RWPE2 (cell line): Measurements from ENCODE around the gene SRM.
"Not testable (repeated sequence)": the region's sequence is repeated elsewhere in the genome, so short reads cannot be mapped to it uniquely, and the experiment has no call there.

Source experiments
- ATAC-seq: fragments of 200-7000 bp; cut with Tn5 transposase; 3 replicates; pipeline ENCODE4 v1.9.1; 2021; ENCODE audit warnings: low read depth
- DNase-seq: peaks from one replicate; pipeline ENCODE4 v3.0.0-alpha.2; 2020; ENCODE audit warnings: low spot score
- H3K27ac ChIP-seq: fragments of 450-650 bp; 2 replicates; pipeline ENCODE4 v1.5.1; 2017; ENCODE audit warnings: mild to moderate bottlenecking; ENCODE audit not compliant: poor library complexity, severe bottlenecking
- H3K27me3 ChIP-seq: fragments of 250-450 bp; sonication (Bioruptor Pico); 2 replicates; pipeline ENCODE4 v1.5.1; 2021; ENCODE audit warnings: mild to moderate bottlenecking, moderate library complexity; ENCODE audit not compliant: insufficient read depth, poor library complexity, severe bottlenecking
- H3K36me3 ChIP-seq: fragments of 250-450 bp; sonication (Bioruptor Pico); 2 replicates; pipeline ENCODE4 v1.5.1; 2020; ENCODE audit warnings: low read depth, mild to moderate bottlenecking, moderate library complexity
- H3K4me1 ChIP-seq: fragments of 250-450 bp; sonication (Bioruptor Pico); 2 replicates; pipeline ENCODE4 v1.5.1; 2021; ENCODE audit warnings: mild to moderate bottlenecking, moderate library complexity; ENCODE audit not compliant: insufficient read depth, poor library complexity, severe bottlenecking
- H3K4me3 ChIP-seq: fragments of 250-450 bp; sonication (Bioruptor Pico); 2 replicates; pipeline ENCODE4 v1.5.1; 2021; ENCODE audit warnings: mild to moderate bottlenecking, moderate library complexity; ENCODE audit not compliant: severe bottlenecking
- H3K9me3 ChIP-seq: fragments of 250-450 bp; sonication (Bioruptor Pico); 2 replicates; pipeline ENCODE4 v1.5.1; 2021; ENCODE audit warnings: mild to moderate bottlenecking, moderate library complexity; ENCODE audit not compliant: severe bottlenecking
- TF ChIP-seq, protein P1 (sequence below): fragments of 450-650 bp; IDR thresholded peaks from one replicate; pipeline ENCODE4 v1.5.1; 2017; ENCODE audit warnings: mild to moderate bottlenecking, moderate library complexity; ENCODE audit not compliant: poor library complexity, severe bottlenecking

The SRM gene

DNA sequence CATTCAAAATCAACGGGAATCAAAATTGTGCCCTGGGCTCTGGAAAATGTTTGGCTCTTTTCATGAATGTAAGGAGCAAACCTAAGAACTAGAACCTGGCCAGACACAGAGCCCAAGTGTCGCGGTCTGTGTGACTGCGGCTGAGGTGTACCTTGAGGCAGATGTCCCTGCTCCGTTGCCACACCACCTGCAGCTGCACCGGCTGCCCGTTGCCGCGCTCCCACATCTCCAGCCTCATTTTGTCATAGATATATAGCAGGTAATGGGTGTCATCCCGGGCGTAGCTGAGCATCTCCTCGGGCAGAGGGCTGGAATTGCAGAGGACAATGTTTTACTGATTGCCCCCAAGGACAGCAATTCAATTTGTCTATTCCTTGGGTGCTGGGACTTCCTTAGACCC is 21.1 kb upstream of the SRM start:
- DNase-seq = no peak
- H3K36me3 ChIP-seq = peaks cover 88% of the 10 kb centered on the region
- H3K4me1 ChIP-seq = no peaks in the 10 kb centered on the region
- H3K9me3 ChIP-seq = no peaks in the 10 kb centered on the region
- H3K27ac ChIP-seq = no peak overlapping the region
- H3K4me3 ChIP-seq = no peak overlapping the region
- TF ChIP-seq, protein P1, sequence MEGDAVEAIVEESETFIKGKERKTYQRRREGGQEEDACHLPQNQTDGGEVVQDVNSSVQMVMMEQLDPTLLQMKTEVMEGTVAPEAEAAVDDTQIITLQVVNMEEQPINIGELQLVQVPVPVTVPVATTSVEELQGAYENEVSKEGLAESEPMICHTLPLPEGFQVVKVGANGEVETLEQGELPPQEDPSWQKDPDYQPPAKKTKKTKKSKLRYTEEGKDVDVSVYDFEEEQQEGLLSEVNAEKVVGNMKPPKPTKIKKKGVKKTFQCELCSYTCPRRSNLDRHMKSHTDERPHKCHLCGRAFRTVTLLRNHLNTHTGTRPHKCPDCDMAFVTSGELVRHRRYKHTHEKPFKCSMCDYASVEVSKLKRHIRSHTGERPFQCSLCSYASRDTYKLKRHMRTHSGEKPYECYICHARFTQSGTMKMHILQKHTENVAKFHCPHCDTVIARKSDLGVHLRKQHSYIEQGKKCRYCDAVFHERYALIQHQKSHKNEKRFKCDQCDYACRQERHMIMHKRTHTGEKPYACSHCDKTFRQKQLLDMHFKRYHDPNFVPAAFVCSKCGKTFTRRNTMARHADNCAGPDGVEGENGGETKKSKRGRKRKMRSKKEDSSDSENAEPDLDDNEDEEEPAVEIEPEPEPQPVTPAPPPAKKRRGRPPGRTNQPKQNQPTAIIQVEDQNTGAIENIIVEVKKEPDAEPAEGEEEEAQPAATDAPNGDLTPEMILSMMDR = no peak
- no peaks in the 10 kb centered on the region for H3K27me3 ChIP-seq
- ATAC-seq = no peak

DNA sequence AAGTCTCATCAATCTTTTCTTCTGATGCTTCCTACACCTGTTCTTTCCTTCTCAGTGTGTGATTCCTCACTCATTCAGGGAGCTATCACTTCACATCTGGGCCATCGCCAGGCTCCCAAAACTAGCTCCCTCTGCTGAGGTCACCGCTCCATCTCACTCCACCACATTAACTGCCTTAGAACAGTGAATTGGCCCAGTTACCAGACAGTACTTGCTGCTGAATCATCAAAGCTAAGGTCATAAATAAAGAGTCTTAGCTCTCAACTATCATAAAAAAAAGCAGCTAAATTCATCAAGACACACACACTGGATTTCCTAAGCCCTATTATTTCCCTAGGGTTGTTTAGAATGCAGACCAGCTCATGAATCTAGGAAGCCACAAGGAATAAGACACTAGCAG is 18.8 kb upstream of the SRM start:
- TF ChIP-seq, protein P1 = no peak
- Histone ChIP-seq H3K36me3 (peaks cover 85% of the 10 kb centered on the region), H3K4me3 (no peak overlapping the region), H3K4me1 (no peaks in the 10 kb centered on the region), H3K27me3 (no peaks in the 10 kb centered on the region), H3K27ac (no peak overlapping the region), H3K9me3 (no peaks in the 10 kb centered on the region)
- ATAC-seq = no peak
- no peak for DNase-seq

DNA sequence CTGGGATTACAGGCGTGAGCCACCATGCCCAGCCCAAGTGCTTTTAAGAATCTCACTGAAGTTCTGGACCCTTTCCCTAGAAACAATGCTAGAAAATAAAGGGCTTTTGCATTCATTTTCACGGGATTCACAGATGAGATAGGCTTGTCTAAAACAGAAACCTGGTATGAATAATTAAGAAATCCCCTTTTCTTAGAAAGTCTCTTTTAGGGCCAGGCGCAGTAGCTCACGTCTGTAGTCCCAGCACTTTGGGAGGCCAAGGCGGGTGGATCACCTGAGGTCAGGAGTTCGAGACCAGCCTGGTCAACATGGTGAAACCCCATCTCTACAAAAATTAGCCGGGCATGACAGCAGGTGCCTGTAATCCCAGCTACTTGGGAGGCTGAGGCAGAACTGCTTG is 13.6 kb upstream of the SRM start:
- peak; percentile 0 for DNase-seq
- not testable (repeated sequence) for ATAC-seq, H3K27me3 ChIP-seq, H3K27ac ChIP-seq, H3K4me1 ChIP-seq, H3K9me3 ChIP-seq, H3K4me3 ChIP-seq
- peaks cover 88% of the 10 kb centered on the region for H3K36me3 ChIP-seq

DNA sequence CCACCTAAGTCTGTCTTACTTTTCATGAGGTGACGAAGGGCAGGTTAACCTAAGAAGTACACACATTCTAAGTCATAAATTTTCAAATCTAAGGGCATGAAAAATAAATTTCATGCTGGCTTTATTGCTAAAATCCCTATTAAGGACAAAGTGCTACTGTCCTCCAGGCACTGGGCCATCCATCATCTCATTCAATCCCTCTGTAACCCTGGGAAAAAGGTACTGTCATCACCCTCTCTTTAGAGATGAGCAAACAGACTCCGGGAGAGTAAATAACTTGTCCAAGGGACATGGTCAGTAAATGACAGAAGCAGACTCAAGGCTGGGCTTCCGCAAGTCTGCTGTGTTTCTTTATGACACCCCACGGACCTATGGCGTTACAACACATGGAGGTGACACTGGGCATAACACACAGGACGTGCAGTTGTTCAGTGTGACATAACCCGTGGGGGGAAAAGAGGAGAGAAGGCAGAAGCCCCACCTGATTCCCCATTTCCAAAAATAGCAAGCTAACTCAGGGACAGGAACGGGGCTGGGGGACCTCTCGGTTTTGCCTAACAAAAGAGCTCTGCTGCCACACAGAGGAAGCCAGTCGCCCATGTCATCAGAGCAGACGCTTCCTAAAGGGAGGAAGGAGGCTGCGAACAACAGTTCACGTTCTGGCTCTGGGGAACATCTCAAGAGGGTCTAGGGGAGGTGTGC is 12.5 kb upstream of the SRM start:
- H3K4me1 ChIP-seq = no peaks in the 10 kb centered on the region
- H3K36me3 ChIP-seq = peaks cover 91% of the 10 kb centered on the region
- no peak overlapping the region for H3K4me3 ChIP-seq
- TF ChIP-seq, protein P1 = no peak
- DNase-seq (peak; percentile 6), ATAC-seq (no peak)
- H3K9me3 ChIP-seq = no peaks in the 10 kb centered on the region
- H3K27ac ChIP-seq = no peak overlapping the region
- no peaks in the 10 kb centered on the region for H3K27me3 ChIP-seq

DNA sequence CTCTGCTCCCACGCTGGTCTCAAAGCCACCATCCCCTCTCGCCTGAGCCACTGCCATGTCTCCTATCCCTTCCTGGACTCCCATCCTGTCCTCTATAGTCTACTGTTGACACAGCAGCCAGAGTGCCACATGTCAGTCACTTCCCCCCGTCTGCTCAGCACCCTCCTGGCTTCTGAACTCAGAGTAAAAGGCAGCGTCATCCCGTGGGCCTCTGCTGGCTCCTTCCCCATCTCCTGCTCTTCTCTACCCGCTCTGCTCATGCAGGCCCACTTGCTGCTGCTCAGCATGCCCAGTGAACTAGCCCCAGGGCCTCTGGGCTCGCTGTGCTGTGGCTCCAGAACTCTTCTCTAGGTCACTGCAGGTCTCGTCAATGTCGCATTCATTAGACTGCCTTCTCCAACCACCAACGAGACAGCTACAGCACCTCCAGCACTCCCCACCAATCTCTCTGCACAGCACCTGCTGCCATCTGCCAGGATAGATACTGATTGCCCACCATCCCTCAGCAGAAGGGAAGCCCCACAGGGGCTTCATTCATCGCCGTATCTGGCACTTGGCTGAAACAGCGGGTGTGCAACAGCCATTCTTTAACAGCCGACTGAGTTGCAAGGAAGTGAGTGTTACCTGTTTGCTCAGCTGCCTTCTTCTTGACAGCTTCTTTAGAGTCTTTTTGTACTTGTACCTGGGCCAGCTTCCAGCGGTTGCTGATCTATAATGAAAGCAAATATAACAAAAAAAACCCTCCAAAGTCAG is 11.8 kb upstream of the SRM start:
- H3K36me3 ChIP-seq = peaks cover 91% of the 10 kb centered on the region
- H3K4me3 ChIP-seq = no peak overlapping the region
- H3K4me1 ChIP-seq = no peaks in the 10 kb centered on the region
- no peaks in the 10 kb centered on the region for H3K9me3 ChIP-seq
- no peaks in the 10 kb centered on the region for H3K27me3 ChIP-seq
- H3K27ac ChIP-seq = no peak overlapping the region
- TF ChIP-seq, protein P1 = no peak
- DNase-seq (peak; percentile 14), ATAC-seq (0 out of 3 replicates have a peak, but pooled peaks have one; percentile 10)
